HCT116 (cell line): ENCODE data around the gene EPS8L2.
"Not testable (repeated sequence)": the region's sequence is repeated elsewhere in the genome, so short reads cannot be mapped to it uniquely, and the experiment has no call there.

Source experiments
- CEBPB ChIP-seq: IDR thresholded peaks from 2 replicates; pipeline ENCODE4 v1.6.1; 2012; ENCODE audit warnings: low read depth
- EZH2 ChIP-seq: fragments of 200-600 bp; sonication (generic); IDR thresholded peaks from 2 replicates; pipeline ENCODE4 v1.6.1; 2017; ENCODE audit warnings: antibody characterized with exemption, mixed run types
- POLR2A ChIP-seq: IDR thresholded peaks from 2 replicates; pipeline ENCODE4 v1.7.0; 2011; ENCODE audit warnings: borderline replicate concordance; ENCODE audit not compliant: insufficient read depth, insufficient read length; ENCODE audit errors: extremely low read depth
- RAD21 ChIP-seq: IDR thresholded peaks from 2 replicates; pipeline ENCODE4 v1.6.1; 2012; ENCODE audit warnings: low read depth, mild to moderate bottlenecking
- TCF7L2 ChIP-seq: IDR thresholded peaks from 2 replicates; pipeline ENCODE4 v1.7.0; 2011; ENCODE audit warnings: borderline replicate concordance, inconsistent platforms; ENCODE audit not compliant: insufficient read depth, insufficient read length; ENCODE audit errors: extremely low read depth
- YY1 ChIP-seq: IDR thresholded peaks from 2 replicates; pipeline ENCODE4 v1.6.1; 2011; ENCODE audit warnings: low read length, low read depth, moderate library complexity, mild to moderate bottlenecking; ENCODE audit not compliant: insufficient replicate concordance; ENCODE audit errors: extremely low read depth
- TF ChIP-seq, protein P1 (sequence below), 3 experiments: fragments of 200-600 bp in 1 of 3; sonication (generic) in 1 of 3; IDR thresholded peaks in 2 of 3; conservative IDR thresholded peaks in 1 of 3; 2 replicates each; pipeline ENCODE4 v1.5.1; 2012 to 2017; ENCODE audit warnings: low read depth in 2 of 3, low read length in 2 of 3, antibody characterized with exemption in 1 of 3, borderline replicate concordance in 1 of 3, control low read depth in 1 of 3, mild to moderate bottlenecking in 1 of 3, mixed read lengths in 1 of 3, mixed run types in 1 of 3, moderate library complexity in 1 of 3; ENCODE audit not compliant: insufficient read depth in 1 of 3
- TF ChIP-seq, protein P2 (sequence below): IDR thresholded peaks from 2 replicates; pipeline ENCODE4 v1.6.1; 2012

DNA sequence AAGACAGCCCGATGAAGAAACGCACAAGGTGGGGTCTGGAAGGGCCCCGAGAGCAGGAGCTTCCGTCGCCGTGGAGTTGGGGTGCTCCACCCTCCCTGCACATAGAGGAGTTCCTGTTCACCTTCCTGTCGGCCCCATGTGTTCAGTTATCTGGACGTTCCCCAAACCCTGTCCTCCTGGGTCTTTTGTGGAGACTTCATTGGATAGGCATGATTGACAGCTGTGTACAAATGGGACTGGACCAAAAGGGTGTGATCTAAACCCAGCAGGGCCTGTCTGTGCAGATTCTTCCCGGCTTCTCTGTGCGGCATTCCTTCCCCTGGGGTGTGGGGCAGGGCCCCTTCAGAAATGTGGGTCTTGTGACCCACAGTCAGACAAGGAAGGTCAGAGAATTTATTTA lies 31.9 kb downstream of the EPS8L2 start:
- not testable (repeated sequence) for TF ChIP-seq POLR2A, RAD21, EZH2, TCF7L2, YY1, CEBPB
- TF ChIP-seq, protein P1, sequence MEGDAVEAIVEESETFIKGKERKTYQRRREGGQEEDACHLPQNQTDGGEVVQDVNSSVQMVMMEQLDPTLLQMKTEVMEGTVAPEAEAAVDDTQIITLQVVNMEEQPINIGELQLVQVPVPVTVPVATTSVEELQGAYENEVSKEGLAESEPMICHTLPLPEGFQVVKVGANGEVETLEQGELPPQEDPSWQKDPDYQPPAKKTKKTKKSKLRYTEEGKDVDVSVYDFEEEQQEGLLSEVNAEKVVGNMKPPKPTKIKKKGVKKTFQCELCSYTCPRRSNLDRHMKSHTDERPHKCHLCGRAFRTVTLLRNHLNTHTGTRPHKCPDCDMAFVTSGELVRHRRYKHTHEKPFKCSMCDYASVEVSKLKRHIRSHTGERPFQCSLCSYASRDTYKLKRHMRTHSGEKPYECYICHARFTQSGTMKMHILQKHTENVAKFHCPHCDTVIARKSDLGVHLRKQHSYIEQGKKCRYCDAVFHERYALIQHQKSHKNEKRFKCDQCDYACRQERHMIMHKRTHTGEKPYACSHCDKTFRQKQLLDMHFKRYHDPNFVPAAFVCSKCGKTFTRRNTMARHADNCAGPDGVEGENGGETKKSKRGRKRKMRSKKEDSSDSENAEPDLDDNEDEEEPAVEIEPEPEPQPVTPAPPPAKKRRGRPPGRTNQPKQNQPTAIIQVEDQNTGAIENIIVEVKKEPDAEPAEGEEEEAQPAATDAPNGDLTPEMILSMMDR (IDR thresholded peaks at IDR 0.05 in 2 of 3, conservative IDR thresholded peaks at IDR 0.05 in 1 of 3; ENCODE audit: borderline replicate concordance in 1 of 3, insufficient read depth in 1 of 3, low read depth in 2 of 3, low read length in 2 of 3): not testable (repeated sequence)
- TF ChIP-seq, protein P2, sequence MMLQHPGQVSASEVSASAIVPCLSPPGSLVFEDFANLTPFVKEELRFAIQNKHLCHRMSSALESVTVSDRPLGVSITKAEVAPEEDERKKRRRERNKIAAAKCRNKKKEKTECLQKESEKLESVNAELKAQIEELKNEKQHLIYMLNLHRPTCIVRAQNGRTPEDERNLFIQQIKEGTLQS: not testable (repeated sequence)
